Prostate gland (tissue), 2 donors: Measurements from ENCODE around the gene GUCY2C. TPM values are rescaled to one million over a fixed set of nuclear protein-coding genes. Genes with fewer than 3 reads are reported as not detected.

Experiments
- DNase-seq: peaks from one replicate; pipeline ENCODE4 v3.0.0-alpha.2; 2019; ENCODE audit warnings: low spot score
- H3K27ac ChIP-seq, 2 donors: fragments of 200-600 bp; sonication (generic); 2 replicates each; pipeline ENCODE4 v1.5.1; 2017 to 2019
- H3K27me3 ChIP-seq: fragments of 200-600 bp; sonication (generic); replicated peaks from 2 replicates; pipeline ENCODE4 v1.5.1; 2019; ENCODE audit not compliant: insufficient read depth
- H3K36me3 ChIP-seq, 2 donors: fragments of 200-600 bp; sonication (generic); 1 replicate in 1 of 2; 2 replicates in 1 of 2; pipeline versions ENCODE4 v1.5.1 to v1.8.1; 2017 to 2019
- H3K4me1 ChIP-seq: fragments of 200-600 bp; sonication (generic); replicated peaks from 2 replicates; pipeline ENCODE4 v1.5.1; 2019
- H3K4me3 ChIP-seq, 2 donors: fragments of 200-600 bp; sonication (generic); 2 replicates each; pipeline ENCODE4 v1.5.1; 2017 to 2019
- H3K9me3 ChIP-seq: fragments of 200-600 bp; sonication (generic); 2 replicates; pipeline ENCODE4 v1.5.1; 2017
- CTCF ChIP-seq, 4 experiments: fragments of 200-600 bp in 2 of 4; fragments of 450-650 bp in 2 of 4; sonication (generic) in 2 of 4; IDR thresholded peaks; 1 replicate in 3 of 4; 2 replicates in 1 of 4; pipeline ENCODE4 v1.5.1; 2016 to 2019; ENCODE audit warnings: antibody characterized with exemption in 4 of 4, mild to moderate bottlenecking in 2 of 4, moderate library complexity in 2 of 4
- POLR2A ChIP-seq: fragments of 450-650 bp; IDR thresholded peaks from one replicate; pipeline ENCODE4 v1.6.1; 2016; ENCODE audit warnings: antibody characterized with exemption, mild to moderate bottlenecking
- POLR2AphosphoS5 ChIP-seq: sonication (generic); formaldehyde crosslinking; IDR thresholded peaks from one replicate; pipeline ENCODE4 v1.6.1; 2017; ENCODE audit warnings: antibody characterized with exemption
- WGBS: methylation state at CpG from one replicate; pipeline ENCODE4 v1.1.5; 2018; 5-methylcytosine and 5-hydroxymethylcytosine counted together
- intact Hi-C: fragments of 100-400 bp; cut with DNase I; formaldehyde crosslinking; loops from one replicate; pipeline ENCODE4 v1.14.2; 2022
- total RNA-seq, 2 donors: library from RNA; depleted of rRNA; stranded (reverse); fragments of >200 nt; gene quantifications; one replicate each; pipeline ENCODE4 v1.1.0, GENCODE V29; 2016

The GUCY2C gene
- total RNA-seq, 2 donors from 2014 or later = 0.11 TPM; not detected in 1

DNA sequence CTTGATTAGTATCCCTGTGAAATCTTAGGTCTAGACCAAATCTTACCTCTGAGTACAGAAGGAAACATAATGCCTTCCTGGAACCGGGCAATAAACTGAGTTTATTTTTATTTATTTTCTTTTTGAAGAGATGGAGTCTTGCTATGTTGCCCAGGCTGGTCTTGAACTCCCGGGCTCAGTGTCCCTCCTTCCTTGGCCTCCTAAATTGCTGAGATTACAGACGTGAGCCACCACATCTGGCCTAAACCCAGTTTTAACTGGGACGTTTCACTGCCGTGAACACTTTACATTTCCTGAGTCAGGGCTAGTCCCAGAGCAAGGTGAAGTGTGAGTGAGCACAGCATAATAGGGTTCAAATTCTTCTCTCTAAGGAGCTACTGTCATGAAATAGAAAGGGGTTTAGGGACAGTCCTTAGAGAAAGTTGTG lies 671 bp downstream of the GUCY2C start:
- DNase-seq = no peak
- 73% methylated on average over 5 of the region's 5 CpGs for WGBS
- Histone ChIP-seq H3K9me3 (no peaks in the 10 kb centered on the region), H3K36me3 (no peaks in the 10 kb centered on the region), H3K4me3 (no peak overlapping the region), H3K27ac (no peak overlapping the region), H3K4me1 (no peaks in the 10 kb centered on the region), H3K27me3 (no peaks in the 10 kb centered on the region)
- intact Hi-C loops = no loop called here
- TF ChIP-seq CTCF (IDR thresholded peaks at IDR 0.05) = no peak
- TF ChIP-seq POLR2AphosphoS5 = no peak
- no peak for TF ChIP-seq POLR2A

- Histone ChIP-seq H3K9me3 (no peaks in the 10 kb centered on the region), H3K4me3 (no peak overlapping the region), H3K27ac (no peak overlapping the region), H3K27me3 (no peaks in the 10 kb centered on the region), H3K36me3 (no peaks in the 10 kb centered on the region), H3K4me1 (no peaks in the 10 kb centered on the region)
- intact Hi-C loops = no loop called here
- TF ChIP-seq CTCF (IDR thresholded peaks at IDR 0.05) = no peak
- TF ChIP-seq POLR2A = no peak
- TF ChIP-seq POLR2AphosphoS5 = no peak
- 76% methylated on average over 3 of the region's 3 CpGs for WGBS
- no peak for DNase-seq
Observed at GRCh38 chr12:14694970-14695369, 1.4 kb downstream of the GUCY2C start.

DNA sequence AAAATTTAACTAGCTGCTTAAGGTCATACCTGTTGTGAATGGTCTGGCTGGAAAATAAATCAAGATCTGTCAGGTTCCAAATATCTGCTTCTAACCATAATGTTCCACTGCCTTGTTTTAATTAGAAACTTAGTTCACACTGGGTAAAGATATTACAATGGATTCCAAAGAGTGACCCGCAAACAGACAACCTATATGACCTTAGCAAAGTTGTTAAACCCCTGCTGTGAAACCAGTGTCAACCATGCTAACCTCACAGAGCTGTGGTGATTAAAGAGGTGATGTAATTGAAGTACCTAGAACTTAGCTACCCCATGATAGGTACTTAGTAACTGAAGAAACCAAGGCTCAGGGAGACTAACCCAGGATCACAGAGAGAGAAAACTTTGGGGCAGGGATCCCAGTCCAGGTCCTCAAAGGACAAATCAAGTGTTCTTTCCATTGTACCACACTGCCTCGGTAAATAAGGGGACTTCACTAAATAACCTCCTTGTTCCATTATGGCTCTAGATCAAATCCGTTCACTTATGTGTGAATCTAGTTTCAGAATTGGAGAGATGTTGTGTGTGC lies 2.2 kb downstream of the GUCY2C start:
- Histone ChIP-seq H3K4me1 (no peaks in the 10 kb centered on the region), H3K4me3 (no peak overlapping the region), H3K36me3 (no peaks in the 10 kb centered on the region), H3K27me3 (no peaks in the 10 kb centered on the region), H3K27ac (no peak overlapping the region), H3K9me3 (no peaks in the 10 kb centered on the region)
- DNase-seq = no peak
- TF ChIP-seq CTCF (IDR thresholded peaks at IDR 0.05) (no peak), POLR2A (no peak)
- 66% methylated on average over 3 of the region's 3 CpGs for WGBS
- intact Hi-C loops = no loop called here

DNA sequence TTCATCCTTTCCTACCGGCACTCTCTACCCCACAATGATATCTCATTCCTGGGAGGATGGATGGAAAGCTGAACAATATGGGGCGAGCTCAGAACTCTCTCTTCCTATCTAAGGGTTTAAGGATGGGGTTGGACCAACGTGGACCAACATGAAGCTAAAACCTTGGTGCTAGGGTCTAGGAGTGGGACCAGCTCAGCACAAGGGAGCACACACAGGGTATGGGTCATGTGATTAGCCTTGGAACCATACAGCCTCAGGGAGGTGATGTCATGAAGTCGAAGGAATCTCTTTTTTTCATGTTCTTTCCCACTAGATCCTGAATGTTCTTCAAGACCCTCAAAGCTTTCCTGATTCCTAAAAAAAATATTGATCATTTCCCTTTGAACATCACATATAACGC lies 3.3 kb downstream of the GUCY2C start:
- Histone ChIP-seq H3K27ac (no peak overlapping the region), H3K4me3 (no peak overlapping the region), H3K36me3 (no peaks in the 10 kb centered on the region), H3K4me1 (no peaks in the 10 kb centered on the region), H3K27me3 (no peaks in the 10 kb centered on the region), H3K9me3 (no peaks in the 10 kb centered on the region)
- no peak for TF ChIP-seq CTCF (IDR thresholded peaks at IDR 0.05)
- TF ChIP-seq POLR2A = no peak
- TF ChIP-seq POLR2AphosphoS5 = no peak
- intact Hi-C loops = no loop called here
- 81% methylated on average over 5 of the region's 5 CpGs for WGBS
- DNase-seq = no peak

GRCh38 chr12:14691560-14691959 lies 4.8 kb downstream of the GUCY2C start:
- no peaks in the 10 kb centered on the region for H3K36me3 ChIP-seq
- TF ChIP-seq CTCF (IDR thresholded peaks at IDR 0.05) = no peak
- no peak for TF ChIP-seq POLR2A
- no peak for TF ChIP-seq POLR2AphosphoS5
- no peaks in the 10 kb centered on the region for H3K27me3 ChIP-seq
- no peaks in the 10 kb centered on the region for H3K9me3 ChIP-seq
- no peak for DNase-seq
- no peak overlapping the region for H3K4me3 ChIP-seq
- intact Hi-C loops = no loop called here
- H3K4me1 ChIP-seq = no peaks in the 10 kb centered on the region
- H3K27ac ChIP-seq = no peak overlapping the region
